GM23248 (cell line): ENCODE results near the gene MYNN. TPM values are rescaled to one million over a fixed set of nuclear protein-coding genes. Genes with fewer than 3 reads are reported as not detected.

ENCODE experiments used
- DNase-seq: peaks from one replicate; pipeline ENCODE4 v3.0.0-alpha.2; 2015
- H2AFZ ChIP-seq: fragments of 200-600 bp; sonication (generic); 2 replicates; pipeline ENCODE4 v1.6.1; 2016; ENCODE audit warnings: antibody characterized with exemption
- H3F3A ChIP-seq: fragments of 200-600 bp; sonication (generic); 2 replicates; pipeline ENCODE4 v1.6.1; 2016; ENCODE audit warnings: mild to moderate bottlenecking, antibody characterized with exemption, mixed run types; ENCODE audit not compliant: insufficient read depth
- H3K27ac ChIP-seq: fragments of 200-600 bp; sonication (generic); 2 replicates; pipeline ENCODE4 v1.5.1; 2016; ENCODE audit warnings: mild to moderate bottlenecking
- H3K27me3 ChIP-seq: fragments of 200-600 bp; sonication (generic); replicated peaks from 2 replicates; pipeline ENCODE4 v1.6.1; 2016; ENCODE audit warnings: mild to moderate bottlenecking; ENCODE audit not compliant: insufficient read depth
- H3K36me3 ChIP-seq: fragments of 200-600 bp; sonication (generic); 2 replicates; pipeline ENCODE4 v1.6.1; 2016; ENCODE audit warnings: low read depth, mild to moderate bottlenecking
- H3K4me1 ChIP-seq: fragments of 200-600 bp; sonication (generic); 2 replicates; pipeline ENCODE4 v1.6.1; 2016; ENCODE audit warnings: mild to moderate bottlenecking; ENCODE audit not compliant: insufficient read depth
- H3K4me2 ChIP-seq: fragments of 200-600 bp; sonication (generic); one replicate; pipeline ENCODE4 v1.6.1; 2016; ENCODE audit warnings: mild to moderate bottlenecking; ENCODE audit not compliant: unreplicated experiment
- H3K4me3 ChIP-seq: fragments of 200-600 bp; sonication (generic); 2 replicates; pipeline ENCODE4 v1.5.1; 2016; ENCODE audit warnings: mild to moderate bottlenecking
- H3K79me2 ChIP-seq: fragments of 200-600 bp; sonication (generic); 2 replicates; pipeline ENCODE4 v1.6.1; 2016; ENCODE audit warnings: mild to moderate bottlenecking; ENCODE audit not compliant: insufficient read depth
- H3K9ac ChIP-seq: fragments of 200-600 bp; sonication (generic); 2 replicates; pipeline ENCODE4 v1.6.1; 2016; ENCODE audit warnings: mild to moderate bottlenecking
- H3K9me2 ChIP-seq: fragments of 200-600 bp; sonication (generic); 2 replicates; pipeline ENCODE4 v1.6.1; 2016; ENCODE audit warnings: mixed run types, mild to moderate bottlenecking, moderate library complexity; ENCODE audit not compliant: insufficient read depth
- H3K9me3 ChIP-seq: fragments of 200-600 bp; sonication (generic); one replicate; pipeline ENCODE4 v1.6.1; 2017; ENCODE audit warnings: low read depth
- H4K20me1 ChIP-seq: fragments of 200-600 bp; sonication (generic); 2 replicates; pipeline ENCODE4 v1.6.0; 2016; ENCODE audit not compliant: insufficient read depth
- EZH2 ChIP-seq: fragments of 200-600 bp; sonication (generic); IDR thresholded peaks from 2 replicates; pipeline ENCODE4 v1.6.1; 2018; ENCODE audit warnings: antibody characterized with exemption, mild to moderate bottlenecking; ENCODE audit not compliant: insufficient read depth, poor library complexity, severe bottlenecking
- EZH2phosphoT487 ChIP-seq: fragments of 200-600 bp; sonication (generic); IDR thresholded peaks from 2 replicates; pipeline ENCODE4 v1.6.1; 2018; ENCODE audit warnings: antibody characterized with exemption, moderate library complexity, mild to moderate bottlenecking, low read depth; ENCODE audit not compliant: insufficient read depth
- WGBS, 2 experiments: methylation state at CpG; one replicate each; pipeline ENCODE4 v1.1.6; 2015 to 2017; ENCODE audit warnings: low lambda C conversion rate in 2 of 2, low coverage in 1 of 2; ENCODE audit errors: missing lambda C conversion rate in 2 of 2; 5-methylcytosine and 5-hydroxymethylcytosine counted together
- in situ Hi-C: fragments of 300-500 bp; cut with MboI; formaldehyde crosslinking; loops from 2 replicates; pipeline ENCODE4 v1.15.0; 2020
- polyA plus RNA-seq: library from polyadenylated mRNA; unstranded; fragments of >200 nt; fragmentation: Nextera tagmentation; extraction: Ambion mirVana; gene quantifications from 2 replicates; pipeline ENCODE4 v1.2.1, GENCODE V29; 2016
- total RNA-seq: library from RNA; depleted of rRNA; stranded (reverse); fragments of >200 nt; shearing (Covaris generic); gene quantifications from 2 replicates; pipeline ENCODE4 v1.2.3, GENCODE V29; 2014

Gene MYNN
- total and polyA plus RNA-seq, 2 experiments from 2014 or later = 14.4 to 18.4 TPM

- 36 to 40% methylated on average over 6 of the region's 6 CpGs for WGBS, 2 experiments
- in situ Hi-C loops = no loop called here
- Histone ChIP-seq H3K27me3 (peaks cover under 1% of the 10 kb centered on the region; the same call in 1 of the 2 replicates), H3K79me2 (no peaks in the 10 kb centered on the region), H3K9me2 (no peaks in the 10 kb centered on the region), H3K9ac (no peak overlapping the region), H3K4me2 (no peak overlapping the region), H3F3A (no peaks in the 10 kb centered on the region), H4K20me1 (no peaks in the 10 kb centered on the region), H3K27ac (no peak overlapping the region), H3K9me3 (no peaks in the 10 kb centered on the region), H2AFZ (no peak overlapping the region), H3K36me3 (no peaks in the 10 kb centered on the region), H3K4me1 (no peaks in the 10 kb centered on the region), H3K4me3 (no peak overlapping the region)
- no peak for DNase-seq
- TF ChIP-seq EZH2 (no peak), EZH2phosphoT487 (no peak)
These were observed 26.3 kb upstream of the MYNN start for GRCh38 chr3:169746924-169747323.

- no peak overlapping the region for H3K4me2 ChIP-seq
- H3K27me3 ChIP-seq = peaks cover 10% of the 10 kb centered on the region; the same call in 1 of the 2 replicates
- no peak for TF ChIP-seq EZH2phosphoT487
- no peak for TF ChIP-seq EZH2
- H3K9me2 ChIP-seq = no peaks in the 10 kb centered on the region
- H3K9me3 ChIP-seq = no peaks in the 10 kb centered on the region
- H3K79me2 ChIP-seq = no peaks in the 10 kb centered on the region
- H3K27ac ChIP-seq = no peak overlapping the region
- no peak overlapping the region for H3K4me3 ChIP-seq
- no peak for DNase-seq
- H3K9ac ChIP-seq = no peak overlapping the region
- no peak overlapping the region for H2AFZ ChIP-seq
- no peaks in the 10 kb centered on the region for H3K4me1 ChIP-seq
- in situ Hi-C loops = no loop called here
- H3F3A ChIP-seq = no peaks in the 10 kb centered on the region
- 16 to 21% methylated on average over 3 of the region's 3 CpGs for WGBS, 2 experiments
- H3K36me3 ChIP-seq = no peaks in the 10 kb centered on the region
- no peaks in the 10 kb centered on the region for H4K20me1 ChIP-seq
These were observed 24.5 kb upstream of the MYNN start for GRCh38 chr3:169748670-169749069.

GRCh38 chr3:169750665-169751064, 22.5 kb upstream of the MYNN start:
- no peaks in the 10 kb centered on the region for H3K9me2 ChIP-seq
- no peaks in the 10 kb centered on the region for H3K9me3 ChIP-seq
- no peak overlapping the region for H3K9ac ChIP-seq
- DNase-seq = no peak
- no peak overlapping the region for H3K4me3 ChIP-seq
- 21 to 39% methylated on average over 2 of the region's 2 CpGs for WGBS, 2 experiments
- H3K4me2 ChIP-seq = no peak overlapping the region
- TF ChIP-seq EZH2phosphoT487 = no peak
- H3K79me2 ChIP-seq = no peaks in the 10 kb centered on the region
- H3F3A ChIP-seq = no peaks in the 10 kb centered on the region
- H3K4me1 ChIP-seq = no peaks in the 10 kb centered on the region
- no peak overlapping the region for H3K27ac ChIP-seq
- H3K27me3 ChIP-seq = peaks cover 10% of the 10 kb centered on the region; the same call in 1 of the 2 replicates
- H2AFZ ChIP-seq = no peak overlapping the region
- no peaks in the 10 kb centered on the region for H4K20me1 ChIP-seq
- in situ Hi-C loops = no loop called here
- no peaks in the 10 kb centered on the region for H3K36me3 ChIP-seq

- Histone ChIP-seq H3F3A (no peaks in the 10 kb centered on the region), H3K9ac (no peak overlapping the region), H3K27ac (no peak overlapping the region), H3K9me2 (no peaks in the 10 kb centered on the region), H3K4me3 (no peak overlapping the region), H3K9me3 (no peaks in the 10 kb centered on the region), H3K27me3 (peaks cover 10% of the 10 kb centered on the region; the same call in 1 of the 2 replicates), H4K20me1 (no peaks in the 10 kb centered on the region), H2AFZ (no peak overlapping the region), H3K4me2 (no peak overlapping the region), H3K4me1 (no peaks in the 10 kb centered on the region), H3K36me3 (no peaks in the 10 kb centered on the region), H3K79me2 (no peaks in the 10 kb centered on the region)
- 63 to 73% methylated on average over 2 of the region's 2 CpGs for WGBS, 2 experiments
- no peak for TF ChIP-seq EZH2phosphoT487
- TF ChIP-seq EZH2 = no peak
- in situ Hi-C loops = no loop called here
- no peak for DNase-seq
These were observed 21.3 kb upstream of the MYNN start for GRCh38 chr3:169751875-169752274.

GRCh38 chr3:169754711-169755110, 18.5 kb upstream of the MYNN start:
- H3K4me3 ChIP-seq = no peak overlapping the region
- H3K27me3 ChIP-seq = peaks cover 10% of the 10 kb centered on the region; the same call in 1 of the 2 replicates
- H3K27ac ChIP-seq = no peak overlapping the region
- 72 to 73% methylated on average over 3 of the region's 3 CpGs for WGBS, 2 experiments
- H3K9me3 ChIP-seq = no peaks in the 10 kb centered on the region
- no peak overlapping the region for H3K9ac ChIP-seq
- no peaks in the 10 kb centered on the region for H4K20me1 ChIP-seq
- peaks cover 10% of the 10 kb centered on the region for H3K4me1 ChIP-seq
- no peak for DNase-seq
- H3K9me2 ChIP-seq = no peaks in the 10 kb centered on the region
- no peaks in the 10 kb centered on the region for H3K36me3 ChIP-seq
- TF ChIP-seq EZH2phosphoT487 (no peak), EZH2 (no peak)
- no peaks in the 10 kb centered on the region for H3K79me2 ChIP-seq
- H3K4me2 ChIP-seq = no peak overlapping the region
- in situ Hi-C loops = no loop called here
- no peak overlapping the region for H2AFZ ChIP-seq
- H3F3A ChIP-seq = peaks cover 11% of the 10 kb centered on the region
